Measurements from ENCODE around the gene TRIM54.

DNA sequence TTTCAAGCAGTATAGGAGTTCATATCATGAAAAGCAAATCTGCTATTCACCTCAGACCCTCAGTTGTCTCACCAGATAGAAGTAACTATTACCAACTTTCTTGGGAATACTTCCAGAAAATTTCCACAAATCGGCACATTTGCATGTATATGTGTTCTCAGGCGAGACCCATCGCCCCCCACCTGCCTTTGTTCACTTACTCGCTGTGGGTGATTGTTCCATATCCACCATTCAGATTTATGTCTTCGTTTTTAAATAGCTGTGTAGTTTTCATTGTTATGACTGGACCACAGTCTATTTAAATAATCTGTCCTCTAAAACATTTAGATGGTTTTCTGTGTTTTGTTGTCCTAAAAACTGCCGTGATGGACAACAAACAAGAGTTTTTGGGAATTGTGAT, 3.3 kb downstream of the TRIM54 start:
- no peak for TF ChIP-seq EP300 (IDR thresholded peaks at IDR 0.05)
- TF ChIP-seq, protein P1, sequence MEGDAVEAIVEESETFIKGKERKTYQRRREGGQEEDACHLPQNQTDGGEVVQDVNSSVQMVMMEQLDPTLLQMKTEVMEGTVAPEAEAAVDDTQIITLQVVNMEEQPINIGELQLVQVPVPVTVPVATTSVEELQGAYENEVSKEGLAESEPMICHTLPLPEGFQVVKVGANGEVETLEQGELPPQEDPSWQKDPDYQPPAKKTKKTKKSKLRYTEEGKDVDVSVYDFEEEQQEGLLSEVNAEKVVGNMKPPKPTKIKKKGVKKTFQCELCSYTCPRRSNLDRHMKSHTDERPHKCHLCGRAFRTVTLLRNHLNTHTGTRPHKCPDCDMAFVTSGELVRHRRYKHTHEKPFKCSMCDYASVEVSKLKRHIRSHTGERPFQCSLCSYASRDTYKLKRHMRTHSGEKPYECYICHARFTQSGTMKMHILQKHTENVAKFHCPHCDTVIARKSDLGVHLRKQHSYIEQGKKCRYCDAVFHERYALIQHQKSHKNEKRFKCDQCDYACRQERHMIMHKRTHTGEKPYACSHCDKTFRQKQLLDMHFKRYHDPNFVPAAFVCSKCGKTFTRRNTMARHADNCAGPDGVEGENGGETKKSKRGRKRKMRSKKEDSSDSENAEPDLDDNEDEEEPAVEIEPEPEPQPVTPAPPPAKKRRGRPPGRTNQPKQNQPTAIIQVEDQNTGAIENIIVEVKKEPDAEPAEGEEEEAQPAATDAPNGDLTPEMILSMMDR (IDR thresholded peaks at IDR 0.05): no peak

Measured in tibial nerve (tissue), 4 donors.